HUES64 (cell line): ENCODE results near the gene SHF.

Experiments used
- H3K27ac ChIP-seq: 2 replicates; pipeline ENCODE4 v1.7.0; 2013; ENCODE audit warnings: low read depth, low read length, inconsistent platforms
- H3K27me3 ChIP-seq: 2 replicates; pipeline ENCODE4 v1.6.1; 2013; ENCODE audit warnings: mild to moderate bottlenecking, low read length; ENCODE audit not compliant: insufficient read depth
- H3K36me3 ChIP-seq: 2 replicates; pipeline ENCODE4 v1.6.1; 2013; ENCODE audit warnings: mild to moderate bottlenecking, low read length; ENCODE audit not compliant: insufficient read depth
- H3K4me1 ChIP-seq: 2 replicates; pipeline ENCODE4 v1.6.1; 2013; ENCODE audit warnings: mild to moderate bottlenecking, low read length, moderate library complexity; ENCODE audit not compliant: insufficient read depth
- H3K4me3 ChIP-seq: 2 replicates; pipeline ENCODE4 v1.5.1; 2013; ENCODE audit warnings: mild to moderate bottlenecking, low read length, moderate library complexity
- H3K9ac ChIP-seq: 2 replicates; pipeline ENCODE4 v1.6.1; 2013; ENCODE audit warnings: mild to moderate bottlenecking, low read depth, low read length
- H3K9me3 ChIP-seq: 2 replicates; pipeline ENCODE4 v1.6.1; 2013; ENCODE audit warnings: low read depth, low read length; ENCODE audit not compliant: insufficient read depth
- whole genome bisulfite sequencing: fragments of 150-250, 120-280 bp; methylation state at CpG from one replicate; pipeline ENCODE4 v1.1.7; 2013; ENCODE audit warnings: missing lambda C conversion rate; 5-methylcytosine and 5-hydroxymethylcytosine counted together

Gene SHF

GRCh38 chr15:45132844-45133560, 54.8 kb downstream of the SHF start:
- peaks cover 90% of the 10 kb centered on the region for H3K27me3 ChIP-seq
- no peak overlapping the region for H3K27ac ChIP-seq
- no peaks in the 10 kb centered on the region for H3K4me1 ChIP-seq
- no peaks in the 10 kb centered on the region for H3K36me3 ChIP-seq
- H3K4me3 ChIP-seq: no peak overlapping the region
- 74% methylated on average over 3 of the region's 3 CpGs for whole genome bisulfite sequencing
- H3K9me3 ChIP-seq: no peaks in the 10 kb centered on the region; the same call in 1 of the 2 replicates
- H3K9ac ChIP-seq: no peak overlapping the region

GRCh38 chr15:45131510-45131909, 56.3 kb downstream of the SHF start:
- no peaks in the 10 kb centered on the region for H3K4me1 ChIP-seq
- H3K9ac ChIP-seq: no peak overlapping the region
- no peaks in the 10 kb centered on the region for H3K36me3 ChIP-seq
- 87% methylated on average over 3 of the region's 3 CpGs for WGBS
- H3K9me3 ChIP-seq: no peaks in the 10 kb centered on the region; the same call in 1 of the 2 replicates
- H3K4me3 ChIP-seq: no peak overlapping the region
- H3K27ac ChIP-seq: no peak overlapping the region
- peaks cover 98% of the 10 kb centered on the region for H3K27me3 ChIP-seq

- Histone ChIP-seq H3K4me1 (no peaks in the 10 kb centered on the region), H3K36me3 (no peaks in the 10 kb centered on the region), H3K27ac (no peak overlapping the region), H3K9ac (no peak overlapping the region), H3K9me3 (no peaks in the 10 kb centered on the region; the same call in 1 of the 2 replicates), H3K4me3 (peak overlapping the region; percentile 66), H3K27me3 (peaks cover 100% of the 10 kb centered on the region)
- WGBS: 87% methylated on average over 7 of the region's 7 CpGs
These were observed 57.3 kb downstream of the SHF start for GRCh38 chr15:45130291-45131000.

- Histone ChIP-seq H3K9me3 (no peaks in the 10 kb centered on the region; the same call in 1 of the 2 replicates), H3K4me3 (peak within 1 kb of the TSS; percentile 66), H3K36me3 (no peaks in the 10 kb centered on the region), H3K27ac (no peak within 1 kb of the TSS), H3K27me3 (peaks cover 100% of the 10 kb centered on the region), H3K9ac (no peak within 1 kb of the TSS; the same call in 1 of the 2 replicates), H3K4me1 (no peaks in the 10 kb centered on the region)
- WGBS: 2% methylated on average over 46 of the region's 46 CpGs
These were observed 58.1 kb downstream of the SHF start, which contains the start of the genes DUOX1 and DUOXA1 for GRCh38 chr15:45129651-45130129. Gene DUOX1, plus strand, starts transcription at chr15:45129994. Its CDS starts 1,973 bp downstream, at chr15:45131967. Gene DUOXA1, minus strand, starts transcription at chr15:45129879. Its CDS starts 6,865 bp downstream, at chr15:45123014.

- peak overlapping the region; percentile 66 for H3K4me3 ChIP-seq
- H3K27me3 ChIP-seq: peaks cover 100% of the 10 kb centered on the region
These were observed 58.7 kb downstream of the SHF start for GRCh38 chr15:45128971-45129639.

GRCh38 chr15:45126535-45127158, 61.1 kb downstream of the SHF start:
- no peaks in the 10 kb centered on the region for H3K36me3 ChIP-seq
- H3K4me3 ChIP-seq: no peak overlapping the region
- no peak overlapping the region for H3K27ac ChIP-seq
- peaks cover 92% of the 10 kb centered on the region for H3K27me3 ChIP-seq
- no peak overlapping the region for H3K9ac ChIP-seq
- H3K9me3 ChIP-seq: no peaks in the 10 kb centered on the region; the same call in 1 of the 2 replicates
- 80% methylated on average over 1 of the region's 2 CpGs for WGBS
- H3K4me1 ChIP-seq: no peaks in the 10 kb centered on the region

More at GRCh38 chr15:45128971-45129639, 58.7 kb downstream of the SHF start:
- no peak overlapping the region for H3K27ac ChIP-seq
- no peaks in the 10 kb centered on the region; the same call in 1 of the 2 replicates for H3K9me3 ChIP-seq
- no peaks in the 10 kb centered on the region for H3K36me3 ChIP-seq
- H3K9ac ChIP-seq: no peak overlapping the region; the same call in 1 of the 2 replicates
- 7% methylated on average over 47 of the region's 47 CpGs for WGBS
- H3K4me1 ChIP-seq: no peaks in the 10 kb centered on the region

GRCh38 chr15:45123397-45123796, 64.4 kb downstream of the SHF start:
- Histone ChIP-seq H3K36me3 (no peaks in the 10 kb centered on the region), H3K9me3 (no peaks in the 10 kb centered on the region), H3K4me1 (no peaks in the 10 kb centered on the region), H3K27me3 (peaks cover 64% of the 10 kb centered on the region), H3K4me3 (no peak overlapping the region), H3K9ac (no peak overlapping the region), H3K27ac (no peak overlapping the region)

GRCh38 chr15:45122719-45123118, 65.0 kb downstream of the SHF start:
- no peak overlapping the region for H3K27ac ChIP-seq
- 91% methylated on average over 7 of the region's 7 CpGs for WGBS
- H3K27me3 ChIP-seq: peaks cover 60% of the 10 kb centered on the region
- no peaks in the 10 kb centered on the region for H3K4me1 ChIP-seq
- no peak overlapping the region for H3K4me3 ChIP-seq
- no peaks in the 10 kb centered on the region for H3K9me3 ChIP-seq
- H3K9ac ChIP-seq: no peak overlapping the region
- H3K36me3 ChIP-seq: no peaks in the 10 kb centered on the region

GRCh38 chr15:45121706-45122417, 65.9 kb downstream of the SHF start:
- no peaks in the 10 kb centered on the region for H3K36me3 ChIP-seq
- no peak overlapping the region for H3K4me3 ChIP-seq
- H3K9ac ChIP-seq: no peak overlapping the region
- no peaks in the 10 kb centered on the region for H3K9me3 ChIP-seq
- no peaks in the 10 kb centered on the region for H3K4me1 ChIP-seq
- no peak overlapping the region for H3K27ac ChIP-seq
- 75% methylated on average over 8 of the region's 9 CpGs for WGBS
- H3K27me3 ChIP-seq: peaks cover 60% of the 10 kb centered on the region

GRCh38 chr15:45121020-45121419, 66.7 kb downstream of the SHF start:
- peaks cover 60% of the 10 kb centered on the region for H3K27me3 ChIP-seq
- no peak overlapping the region for H3K27ac ChIP-seq
- no peaks in the 10 kb centered on the region for H3K36me3 ChIP-seq
- H3K4me1 ChIP-seq: no peaks in the 10 kb centered on the region
- no peak overlapping the region for H3K9ac ChIP-seq
- H3K4me3 ChIP-seq: no peak overlapping the region
- 93% methylated on average over 3 of the region's 3 CpGs for WGBS
- H3K9me3 ChIP-seq: no peaks in the 10 kb centered on the region
